HCT116 (cell line): Measurements from ENCODE around the gene HPS5. TPM values are rescaled to one million over a fixed set of nuclear protein-coding genes. Genes with fewer than 3 reads are reported as not detected.

Source experiments
- ATAC-seq: fragments of 200-7000 bp; cut with Tn5 transposase; 2 replicates; pipeline ENCODE4 v1.9.1; 2020; ENCODE audit warnings: mild to moderate bottlenecking, moderate library complexity
- BruUV-seq: library from RNA; stranded (reverse); fragments of 400-500 nt; replicated peaks from 2 replicates; lab custom pipeline; 2021; lab: Mats Ljungman, UMichigan
- CTCF ChIA-PET: fragments of 300-600 bp; sonication (Branson Sonifier 250); formaldehyde crosslinking; loops from one replicate; lab custom pipeline; 2021; ENCODE audit warnings: antibody characterized with exemption; lab: Charles Lee
- POLR2A ChIA-PET: fragments of 300-600, 350-600 bp; sonication (Branson Sonifier 250); formaldehyde crosslinking; loops from one replicate; lab custom pipeline; 2021; ENCODE audit warnings: antibody characterized with exemption; lab: Charles Lee
- RAD21 ChIA-PET, 2 experiments: fragments of 300-600 bp; sonication (Branson Sonifier 250); formaldehyde crosslinking; loops; one replicate each; lab custom pipeline; 2023; ENCODE audit warnings: low total read pairs in 2 of 2; ENCODE audit not compliant: uncharacterized antibody in 2 of 2, unreplicated experiment in 2 of 2, low non-redundant PET in 1 of 2; lab: Charles Lee
- DNase-seq: peaks from one replicate; pipeline ENCODE4 v3.0.0-alpha.2; 2010; ENCODE audit warnings: low read depth, low spot score
- H2AFZ ChIP-seq: fragments of 200-600 bp; shearing (Covaris generic), sonication (generic); 2 replicates; pipeline ENCODE4 v1.6.1; 2017; ENCODE audit warnings: low read depth, mixed run types, mixed read lengths, antibody characterized with exemption, low read length; ENCODE audit not compliant: poor library complexity, severe bottlenecking
- H3K27ac ChIP-seq: 2 replicates; pipeline ENCODE4 v1.5.1; 2012; ENCODE audit warnings: low read depth, low read length
- H3K27me3 ChIP-seq: fragments of 200-600 bp; sonication (generic); 2 replicates; pipeline ENCODE4 v1.6.1; 2016; ENCODE audit warnings: mixed run types, low read length, mixed read lengths; ENCODE audit not compliant: insufficient read depth
- H3K36me3 ChIP-seq, 2 experiments: fragments of 200-500 bp in 1 of 2; fragments of 200-600 bp in 1 of 2; sonication (Bioruptor generic) in 1 of 2; sonication (generic) in 1 of 2; 2 replicates each; pipeline versions ENCODE4 v1.5.1 to v1.6.1; 2014 to 2016; ENCODE audit warnings: low read length in 2 of 2, inconsistent platforms in 1 of 2, mixed read lengths in 1 of 2, mixed run types in 1 of 2; ENCODE audit not compliant: insufficient read depth in 2 of 2, control insufficient read depth in 1 of 2
- H3K4me1 ChIP-seq, 2 experiments: fragments of 200-600 bp in 1 of 2; sonication (generic) in 1 of 2; 2 replicates each; pipeline versions ENCODE4 v1.5.1 to v1.6.1; 2012 to 2017; ENCODE audit warnings: low read length in 2 of 2, inconsistent platforms in 1 of 2, mild to moderate bottlenecking in 1 of 2, mixed read lengths in 1 of 2, mixed run types in 1 of 2, moderate library complexity in 1 of 2; ENCODE audit not compliant: insufficient read depth in 2 of 2, control insufficient read depth in 1 of 2
- H3K4me2 ChIP-seq: fragments of 200-600 bp; sonication (generic); 2 replicates; pipeline ENCODE4 v1.6.1; 2017; ENCODE audit warnings: mixed run types, low read length, mixed read lengths
- H3K4me3 ChIP-seq, 2 experiments: fragments of 200-600 bp in 1 of 2; sonication (generic) in 1 of 2; replicated peaks in 1 of 2; 2 replicates each; pipeline ENCODE4 v1.5.1; 2011 to 2016; ENCODE audit warnings: low read length in 2 of 2, control low read depth in 1 of 2, low read depth in 1 of 2, mild to moderate bottlenecking in 1 of 2, mixed read lengths in 1 of 2, mixed run types in 1 of 2
- H3K79me2 ChIP-seq: fragments of 200-600 bp; sonication (generic); 2 replicates; pipeline ENCODE4 v1.6.1; 2017; ENCODE audit warnings: mild to moderate bottlenecking, mixed run types, low read length, moderate library complexity, mixed read lengths; ENCODE audit not compliant: insufficient read depth
- H3K9ac ChIP-seq: fragments of 200-600 bp; sonication (generic); 2 replicates; pipeline ENCODE4 v1.6.1; 2016; ENCODE audit warnings: low read length, mixed read lengths
- H3K9me2 ChIP-seq: fragments of 200-600 bp; sonication (generic), shearing (Covaris generic); 2 replicates; pipeline ENCODE4 v1.6.1; 2017; ENCODE audit warnings: mixed run types, mild to moderate bottlenecking, moderate library complexity; ENCODE audit not compliant: insufficient read depth
- H3K9me3 ChIP-seq, 2 experiments: fragments of 200-500 bp in 1 of 2; fragments of 200-600 bp in 1 of 2; sonication (Bioruptor generic) in 1 of 2; sonication (generic) in 1 of 2; 2 replicates each; pipeline ENCODE4 v1.6.1; 2014 to 2017; ENCODE audit warnings: low read length in 2 of 2, mixed read lengths in 2 of 2, inconsistent platforms in 1 of 2, low read depth in 1 of 2, mild to moderate bottlenecking in 1 of 2, mixed run types in 1 of 2, moderate library complexity in 1 of 2; ENCODE audit not compliant: control insufficient read depth in 1 of 2, insufficient read depth in 1 of 2
- H4K20me1 ChIP-seq: fragments of 200-600 bp; sonication (generic), shearing (Covaris generic); 2 replicates; pipeline ENCODE4 v1.6.1; 2017; ENCODE audit warnings: mixed run types, mild to moderate bottlenecking, moderate library complexity; ENCODE audit not compliant: insufficient read depth
- CBX3 ChIP-seq: IDR thresholded peaks from 2 replicates; pipeline ENCODE4 v1.6.1; 2012; ENCODE audit warnings: low read depth
- EGR1 ChIP-seq: IDR thresholded peaks from 2 replicates; pipeline ENCODE4 v1.6.1; 2012; ENCODE audit warnings: low read depth
- EZH2phosphoT487 ChIP-seq: fragments of 200-600 bp; IDR thresholded peaks from 2 replicates; pipeline ENCODE4 v1.6.1; 2018; ENCODE audit warnings: antibody characterized with exemption, borderline replicate concordance
- POLR2AphosphoS5 ChIP-seq: IDR thresholded peaks from 2 replicates; pipeline ENCODE4 v1.6.1; 2011; ENCODE audit warnings: mild to moderate bottlenecking, low read depth, low read length, moderate library complexity
- RAD21 ChIP-seq: IDR thresholded peaks from 2 replicates; pipeline ENCODE4 v1.6.1; 2012; ENCODE audit warnings: low read depth, mild to moderate bottlenecking
- SP1 ChIP-seq: IDR thresholded peaks from 2 replicates; pipeline ENCODE4 v1.6.1; 2012; ENCODE audit warnings: low read depth
- SRF ChIP-seq: IDR thresholded peaks from 2 replicates; pipeline ENCODE4 v1.6.1; 2012; ENCODE audit warnings: low read depth
- ZFX ChIP-seq: fragments of 450-650 bp; IDR thresholded peaks from 2 replicates; pipeline ENCODE4 v1.6.1; 2017
- ZNF274 ChIP-seq: fragments of 200-500 bp; sonication (Bioruptor generic); IDR thresholded peaks from 2 replicates; pipeline ENCODE4 v1.6.1; 2014; ENCODE audit warnings: mild to moderate bottlenecking, low read depth, low read length, inconsistent platforms
- intact Hi-C: fragments of 100-400 bp; cut with micrococcal nuclease; formaldehyde crosslinking; loops from 2 replicates; pipeline ENCODE4 v1.10.0; 2022
- total RNA-seq: library from RNA; stranded (reverse); gene quantifications from one replicate; pipeline ENCODE4 v1.2.1, GENCODE V29; 2021; ENCODE audit not compliant: unreplicated experiment
- TF ChIP-seq, protein P1 (sequence below): IDR thresholded peaks from 2 replicates; pipeline ENCODE4 v1.6.1; 2012; ENCODE audit warnings: low read depth
- TF ChIP-seq, protein P2 (sequence below), 3 experiments: fragments of 200-600 bp in 1 of 3; sonication (generic) in 1 of 3; IDR thresholded peaks in 2 of 3; conservative IDR thresholded peaks in 1 of 3; 2 replicates each; pipeline ENCODE4 v1.5.1; 2012 to 2017; ENCODE audit warnings: low read depth in 2 of 3, low read length in 2 of 3, antibody characterized with exemption in 1 of 3, borderline replicate concordance in 1 of 3, control low read depth in 1 of 3, mild to moderate bottlenecking in 1 of 3, mixed read lengths in 1 of 3, mixed run types in 1 of 3, moderate library complexity in 1 of 3; ENCODE audit not compliant: insufficient read depth in 1 of 3

Gene HPS5
- total RNA-seq, 1 experiment from 2014 or later: 19.6 TPM

DNA sequence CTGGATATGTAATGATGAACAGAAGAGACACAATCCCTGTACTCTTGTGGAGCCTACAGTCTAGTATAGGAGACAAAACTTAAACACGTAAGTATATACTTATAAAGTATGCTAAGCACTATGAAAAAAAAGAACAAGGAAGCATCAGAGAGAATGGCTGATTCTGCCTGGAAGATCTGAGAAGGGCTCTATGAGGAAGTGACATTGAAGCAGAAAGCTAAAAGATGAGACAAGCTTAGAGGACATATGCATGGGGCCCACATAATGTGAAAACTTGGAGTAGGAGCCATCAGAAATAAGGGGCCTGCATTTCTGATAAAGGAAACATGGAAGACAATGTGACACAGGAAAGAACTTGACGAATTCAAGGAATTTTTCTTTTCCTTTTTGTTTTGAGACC lies 39.3 kb downstream of the HPS5 start:
- ChIA-PET CTCF (no interaction called here), RAD21 (no interaction called here), POLR2A (no interaction called here)
- Histone ChIP-seq H3K9ac (no peak overlapping the region), H3K4me1 (no peaks in the 10 kb centered on the region), H3K36me3 (peaks cover 34 to 41% of the 10 kb centered on the region in 2 experiments), H4K20me1 (no peaks in the 10 kb centered on the region), H3K9me2 (no peaks in the 10 kb centered on the region), H3K9me3 (no peaks in the 10 kb centered on the region), H3K27ac (no peak overlapping the region), H3K27me3 (no peaks in the 10 kb centered on the region), H3K79me2 (no peaks in the 10 kb centered on the region), H2AFZ (no peak overlapping the region), H3K4me2 (no peak overlapping the region), H3K4me3 (no peak overlapping the region)
- intact Hi-C loops: no loop called here
- no peak for ATAC-seq
- BruUV-seq: no TSS peak
- DNase-seq: no peak
- TF ChIP-seq CBX3 (no peak), SP1 (no peak), ZFX (no peak), EZH2phosphoT487 (no peak)
- TF ChIP-seq, protein P1, sequence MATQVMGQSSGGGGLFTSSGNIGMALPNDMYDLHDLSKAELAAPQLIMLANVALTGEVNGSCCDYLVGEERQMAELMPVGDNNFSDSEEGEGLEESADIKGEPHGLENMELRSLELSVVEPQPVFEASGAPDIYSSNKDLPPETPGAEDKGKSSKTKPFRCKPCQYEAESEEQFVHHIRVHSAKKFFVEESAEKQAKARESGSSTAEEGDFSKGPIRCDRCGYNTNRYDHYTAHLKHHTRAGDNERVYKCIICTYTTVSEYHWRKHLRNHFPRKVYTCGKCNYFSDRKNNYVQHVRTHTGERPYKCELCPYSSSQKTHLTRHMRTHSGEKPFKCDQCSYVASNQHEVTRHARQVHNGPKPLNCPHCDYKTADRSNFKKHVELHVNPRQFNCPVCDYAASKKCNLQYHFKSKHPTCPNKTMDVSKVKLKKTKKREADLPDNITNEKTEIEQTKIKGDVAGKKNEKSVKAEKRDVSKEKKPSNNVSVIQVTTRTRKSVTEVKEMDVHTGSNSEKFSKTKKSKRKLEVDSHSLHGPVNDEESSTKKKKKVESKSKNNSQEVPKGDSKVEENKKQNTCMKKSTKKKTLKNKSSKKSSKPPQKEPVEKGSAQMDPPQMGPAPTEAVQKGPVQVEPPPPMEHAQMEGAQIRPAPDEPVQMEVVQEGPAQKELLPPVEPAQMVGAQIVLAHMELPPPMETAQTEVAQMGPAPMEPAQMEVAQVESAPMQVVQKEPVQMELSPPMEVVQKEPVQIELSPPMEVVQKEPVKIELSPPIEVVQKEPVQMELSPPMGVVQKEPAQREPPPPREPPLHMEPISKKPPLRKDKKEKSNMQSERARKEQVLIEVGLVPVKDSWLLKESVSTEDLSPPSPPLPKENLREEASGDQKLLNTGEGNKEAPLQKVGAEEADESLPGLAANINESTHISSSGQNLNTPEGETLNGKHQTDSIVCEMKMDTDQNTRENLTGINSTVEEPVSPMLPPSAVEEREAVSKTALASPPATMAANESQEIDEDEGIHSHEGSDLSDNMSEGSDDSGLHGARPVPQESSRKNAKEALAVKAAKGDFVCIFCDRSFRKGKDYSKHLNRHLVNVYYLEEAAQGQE: no peak

DNA sequence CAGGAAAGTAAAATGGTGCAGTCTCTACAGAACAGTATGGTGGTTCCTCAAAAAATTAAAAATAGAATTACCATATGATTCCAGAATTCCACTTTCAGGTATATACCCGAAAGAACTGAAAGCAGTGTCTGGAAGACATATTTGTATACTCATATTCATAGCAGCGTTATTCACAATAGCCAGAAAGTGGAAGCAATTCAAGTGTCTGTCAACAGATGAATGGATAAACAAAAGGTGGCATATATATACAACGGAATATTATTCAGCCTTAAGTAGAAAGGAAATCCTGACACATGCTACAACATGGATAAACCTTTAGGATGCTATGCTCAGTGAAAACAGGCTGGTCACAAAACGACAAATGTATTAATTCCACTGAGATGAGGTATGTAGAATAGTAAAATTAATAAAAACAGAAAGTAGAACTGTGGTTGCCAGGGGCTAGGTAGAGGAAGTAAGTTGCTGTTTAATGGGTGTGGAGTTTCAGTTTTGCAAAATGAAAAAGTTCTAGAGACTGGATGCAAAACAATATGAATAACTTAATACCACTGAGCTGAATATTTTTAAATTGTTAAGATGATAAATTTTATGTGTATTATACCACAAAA lies 41.4 kb downstream of the HPS5 start:
- Histone ChIP-seq H2AFZ (no peak overlapping the region), H4K20me1 (no peaks in the 10 kb centered on the region), H3K9ac (no peak overlapping the region), H3K4me3 (no peak overlapping the region), H3K27me3 (no peaks in the 10 kb centered on the region), H3K36me3 (peaks cover 24 to 26% of the 10 kb centered on the region in 2 experiments), H3K79me2 (no peaks in the 10 kb centered on the region), H3K9me2 (no peaks in the 10 kb centered on the region), H3K27ac (no peak overlapping the region), H3K4me2 (no peak overlapping the region), H3K4me1 (no peaks in the 10 kb centered on the region), H3K9me3 (no peaks in the 10 kb centered on the region)
- POLR2A ChIA-PET: no interaction called here
- CTCF ChIA-PET: no interaction called here
- intact Hi-C loops: no loop called here
- RAD21 ChIA-PET: no interaction called here
- DNase-seq: no peak
- no peak for ATAC-seq
- no TSS peak for BruUV-seq
- TF ChIP-seq RAD21: no peak
- TF ChIP-seq, protein P2, sequence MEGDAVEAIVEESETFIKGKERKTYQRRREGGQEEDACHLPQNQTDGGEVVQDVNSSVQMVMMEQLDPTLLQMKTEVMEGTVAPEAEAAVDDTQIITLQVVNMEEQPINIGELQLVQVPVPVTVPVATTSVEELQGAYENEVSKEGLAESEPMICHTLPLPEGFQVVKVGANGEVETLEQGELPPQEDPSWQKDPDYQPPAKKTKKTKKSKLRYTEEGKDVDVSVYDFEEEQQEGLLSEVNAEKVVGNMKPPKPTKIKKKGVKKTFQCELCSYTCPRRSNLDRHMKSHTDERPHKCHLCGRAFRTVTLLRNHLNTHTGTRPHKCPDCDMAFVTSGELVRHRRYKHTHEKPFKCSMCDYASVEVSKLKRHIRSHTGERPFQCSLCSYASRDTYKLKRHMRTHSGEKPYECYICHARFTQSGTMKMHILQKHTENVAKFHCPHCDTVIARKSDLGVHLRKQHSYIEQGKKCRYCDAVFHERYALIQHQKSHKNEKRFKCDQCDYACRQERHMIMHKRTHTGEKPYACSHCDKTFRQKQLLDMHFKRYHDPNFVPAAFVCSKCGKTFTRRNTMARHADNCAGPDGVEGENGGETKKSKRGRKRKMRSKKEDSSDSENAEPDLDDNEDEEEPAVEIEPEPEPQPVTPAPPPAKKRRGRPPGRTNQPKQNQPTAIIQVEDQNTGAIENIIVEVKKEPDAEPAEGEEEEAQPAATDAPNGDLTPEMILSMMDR (IDR thresholded peaks at IDR 0.05 in 2 of 3, conservative IDR thresholded peaks at IDR 0.05 in 1 of 3; ENCODE audit: borderline replicate concordance in 1 of 3, insufficient read depth in 1 of 3, low read depth in 2 of 3, low read length in 2 of 3): no peak
- TF ChIP-seq POLR2AphosphoS5: no peak
- no peak for TF ChIP-seq SRF
- TF ChIP-seq, protein P1: no peak
- TF ChIP-seq ZFX: no peak
- no peak for TF ChIP-seq EGR1
- TF ChIP-seq ZNF274: no peak
